Measurements from ENCODE around the gene COL6A1.

Gene COL6A1

DNA sequence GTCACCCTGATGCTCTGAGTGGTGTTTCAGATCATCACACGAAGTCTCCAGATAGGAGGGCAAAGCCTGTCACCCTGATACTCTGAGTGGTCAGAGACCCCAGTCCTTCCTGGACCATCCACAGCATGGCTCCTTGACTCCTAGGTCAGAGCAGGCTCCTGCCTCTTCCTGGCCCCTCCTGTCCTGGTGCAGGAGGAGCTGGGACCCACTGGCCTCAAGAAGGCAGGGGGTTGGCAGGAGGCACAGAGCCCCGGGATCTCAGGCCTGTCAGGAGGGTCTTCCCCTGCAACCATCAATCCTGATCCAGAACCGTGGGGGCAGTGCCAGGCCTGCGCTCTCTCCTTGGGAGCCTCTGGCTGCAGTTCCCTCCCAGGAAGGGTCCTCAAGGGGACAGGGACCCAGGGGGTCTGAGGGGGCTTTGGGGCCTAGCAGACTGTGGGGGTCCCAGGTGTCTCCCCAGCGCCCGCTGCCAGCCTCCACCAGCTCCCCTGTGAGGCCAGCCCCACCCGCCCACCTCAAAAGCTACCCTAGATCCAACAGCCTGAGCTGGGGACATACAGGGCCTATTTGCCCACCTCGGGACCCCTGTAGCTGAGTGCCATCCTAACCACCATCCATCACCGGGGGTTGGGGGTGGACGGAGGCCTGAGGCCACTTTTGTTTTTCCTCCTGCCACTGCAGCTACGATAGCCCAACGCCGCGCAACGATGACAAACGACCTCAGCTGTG, 27.5 kb downstream of the COL6A1 start:
- DNase-seq = no peak

DNA sequence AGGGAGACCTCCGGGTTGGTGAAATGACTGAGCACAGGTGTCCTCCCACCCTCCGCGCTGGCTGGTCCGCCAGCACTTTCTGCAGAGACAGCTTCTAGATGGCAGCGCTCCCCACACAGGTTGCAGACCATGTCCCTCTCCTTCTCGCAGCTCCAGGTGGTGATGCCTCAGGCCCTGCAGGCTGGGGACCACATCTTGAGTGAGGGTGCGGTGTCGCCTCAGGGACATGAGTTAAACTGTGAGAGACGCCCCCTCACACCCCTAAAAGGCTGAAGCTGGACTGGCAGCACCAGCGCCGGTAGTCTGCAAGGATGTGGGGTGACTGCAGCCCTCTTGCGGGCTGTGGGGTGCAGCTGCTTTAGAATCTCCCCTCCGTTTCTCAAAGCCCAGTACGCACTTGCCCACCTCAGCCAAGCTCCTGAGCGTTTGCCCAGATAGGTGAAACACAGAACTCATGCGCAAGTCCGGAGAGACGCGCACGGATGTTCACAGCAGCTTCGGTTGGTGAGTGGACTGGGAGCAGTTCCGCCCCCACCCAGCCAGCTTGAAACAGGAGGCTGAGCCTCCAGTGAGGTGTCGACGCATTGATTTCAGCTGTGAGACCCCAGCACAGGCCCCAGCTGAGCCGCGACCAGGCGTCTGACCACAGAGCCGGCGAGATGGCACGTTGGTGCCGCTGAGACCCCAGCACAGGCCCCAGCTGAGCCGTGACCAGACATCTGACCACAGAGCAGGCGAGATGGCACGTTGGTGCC, 28.6 kb downstream of the COL6A1 start:
- no peak for DNase-seq

DNA sequence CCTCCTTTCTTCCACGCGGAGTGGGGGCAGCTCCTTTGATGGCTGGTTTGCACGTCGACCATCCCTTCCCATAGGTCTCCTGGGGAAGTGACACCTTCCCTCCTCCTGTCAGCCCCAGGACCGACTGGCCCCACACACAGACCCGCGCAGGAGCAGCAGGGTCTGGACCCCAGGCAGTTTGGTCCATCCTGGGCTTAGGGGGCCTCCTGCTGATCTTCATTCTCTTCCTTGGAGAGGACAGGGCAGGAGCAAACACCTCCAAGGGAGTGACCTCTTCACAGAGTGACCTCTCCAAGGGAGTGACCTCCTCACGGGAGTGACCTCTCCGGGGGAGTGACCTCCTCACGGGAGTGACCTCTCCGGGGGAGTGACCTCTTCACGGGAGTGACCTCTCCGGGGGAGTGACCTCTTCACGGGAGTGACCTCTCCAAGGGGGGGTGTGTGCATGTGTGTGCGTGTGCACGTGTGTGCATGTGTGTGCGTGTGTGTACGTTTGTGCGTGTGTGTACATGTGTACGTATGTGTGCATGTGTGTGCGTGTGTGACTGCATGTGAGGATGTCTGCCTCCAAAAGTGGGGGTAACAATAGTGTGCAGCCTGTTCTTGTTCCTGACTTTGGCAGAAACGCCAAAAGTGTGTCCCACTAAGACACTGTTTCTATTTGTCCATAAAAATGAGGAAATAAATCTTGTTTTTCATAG, 29.8 kb downstream of the COL6A1 start:
- no peak for DNase-seq

DNA sequence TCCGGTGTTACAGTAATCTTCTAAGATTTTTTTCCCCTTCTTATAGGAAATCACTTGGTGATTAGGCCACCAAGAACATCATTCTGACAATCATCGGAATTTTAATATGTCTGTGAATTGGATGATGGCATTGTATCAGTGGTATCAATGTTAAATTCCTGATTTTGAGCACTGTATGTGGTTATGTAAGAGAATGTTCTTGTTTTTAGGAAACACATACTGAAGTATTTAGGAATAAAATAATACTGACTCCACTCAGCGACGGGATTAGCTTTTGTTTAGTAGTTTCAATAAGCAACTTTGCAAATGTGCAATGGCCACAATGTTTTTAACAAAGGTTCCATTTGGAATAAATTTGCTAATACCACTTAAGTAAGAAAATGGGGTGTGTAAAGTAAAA, 30.6 kb downstream of the COL6A1 start:
- DNase-seq = no peak

DNA sequence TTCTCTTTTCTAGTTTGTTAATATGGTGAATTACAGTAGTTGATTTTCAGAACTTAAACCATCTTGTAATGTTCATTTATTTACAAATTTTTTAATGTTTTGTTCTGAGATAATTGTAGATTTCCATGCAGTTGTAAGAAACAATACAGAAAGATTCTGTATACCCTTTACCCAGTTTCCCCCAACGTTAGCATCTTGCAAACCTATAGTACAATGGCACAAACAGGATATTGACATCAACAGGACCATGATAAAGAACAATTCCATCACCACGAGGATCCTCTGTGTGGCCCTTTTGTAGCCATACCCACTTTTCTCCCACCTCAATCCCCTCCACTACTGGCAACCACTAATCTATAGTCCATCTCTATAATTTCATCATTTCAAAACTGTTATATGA, 33.3 kb downstream of the COL6A1 start:
- no peak for DNase-seq

DNA sequence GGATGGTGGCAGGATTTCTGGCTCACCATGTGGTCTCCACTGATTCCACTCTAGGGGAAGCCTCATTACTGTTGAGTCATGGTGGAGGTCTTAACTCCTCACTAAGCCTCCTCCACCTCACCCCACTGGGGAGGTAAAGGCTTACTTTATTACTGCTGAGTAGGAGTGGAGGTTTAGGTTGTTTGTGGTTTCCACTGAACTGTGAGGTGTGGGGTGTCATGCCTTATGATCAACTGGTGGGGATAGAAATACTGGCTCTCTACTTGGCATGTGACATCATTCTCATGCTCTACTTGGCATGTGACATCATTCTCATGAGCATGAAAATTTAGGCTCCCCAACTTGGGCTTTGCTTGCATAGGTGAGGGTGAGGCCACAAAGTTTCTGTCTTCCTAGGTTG, 35.6 kb downstream of the COL6A1 start:
- no peak for DNase-seq

DNA sequence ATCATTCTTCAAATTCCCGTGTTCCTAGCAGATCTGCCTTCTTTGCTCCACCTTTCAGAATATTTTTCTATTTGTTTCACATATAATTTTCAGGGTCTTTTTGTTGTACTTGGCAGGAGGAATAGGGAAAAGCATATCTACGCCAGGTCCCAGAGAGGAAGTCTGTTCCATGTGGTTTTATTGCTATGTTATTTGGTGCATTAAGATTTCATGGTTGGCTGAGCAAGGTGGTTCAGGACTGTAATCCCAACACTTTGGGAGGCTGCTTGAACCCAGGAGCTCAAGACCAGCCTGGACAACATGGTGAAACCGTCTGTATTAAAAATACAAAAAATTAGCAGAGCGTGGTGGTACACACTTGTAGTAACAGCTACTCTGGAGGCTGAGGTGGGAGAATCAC, 36.1 kb downstream of the COL6A1 start:
- no peak for DNase-seq

DNA sequence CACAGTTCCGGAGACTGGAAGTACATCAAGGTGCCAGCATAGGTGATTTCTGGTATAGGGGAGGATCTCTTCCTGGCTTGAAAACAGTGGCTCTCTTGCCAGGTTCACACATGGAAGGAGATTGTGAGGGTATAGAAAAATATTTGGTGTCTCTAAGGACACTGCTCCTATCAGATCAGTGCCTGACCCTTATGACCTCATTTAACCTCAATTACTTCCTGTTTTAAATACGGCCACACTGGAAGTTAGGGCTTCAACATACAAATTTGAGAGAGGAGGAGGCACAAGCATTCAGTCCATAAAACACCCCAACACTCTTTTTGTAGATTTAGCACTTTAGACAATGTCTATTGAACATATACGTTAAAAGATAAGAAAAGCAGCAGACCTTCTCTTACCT, 37.0 kb downstream of the COL6A1 start:
- no peak for DNase-seq

DNA sequence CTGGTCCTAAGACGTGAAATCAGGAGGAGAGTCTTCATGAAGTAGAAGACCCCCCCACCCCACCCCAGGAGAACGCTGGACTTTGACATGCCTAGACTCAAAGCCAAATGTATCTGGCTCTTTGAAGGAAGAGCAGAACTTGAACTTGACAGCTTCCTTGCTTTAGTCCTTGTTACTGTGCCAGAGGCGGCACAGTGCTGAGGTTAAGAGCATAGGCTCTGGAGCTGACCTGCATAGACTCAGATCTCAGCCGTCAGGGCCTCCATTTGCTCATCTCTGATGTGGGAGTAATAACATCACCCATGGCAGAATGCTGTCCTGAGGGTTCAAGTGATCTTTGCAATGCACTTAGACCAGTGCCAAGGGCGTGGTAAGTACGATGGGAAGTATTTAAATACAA, 39.0 kb downstream of the COL6A1 start:
- no peak for DNase-seq

DNA sequence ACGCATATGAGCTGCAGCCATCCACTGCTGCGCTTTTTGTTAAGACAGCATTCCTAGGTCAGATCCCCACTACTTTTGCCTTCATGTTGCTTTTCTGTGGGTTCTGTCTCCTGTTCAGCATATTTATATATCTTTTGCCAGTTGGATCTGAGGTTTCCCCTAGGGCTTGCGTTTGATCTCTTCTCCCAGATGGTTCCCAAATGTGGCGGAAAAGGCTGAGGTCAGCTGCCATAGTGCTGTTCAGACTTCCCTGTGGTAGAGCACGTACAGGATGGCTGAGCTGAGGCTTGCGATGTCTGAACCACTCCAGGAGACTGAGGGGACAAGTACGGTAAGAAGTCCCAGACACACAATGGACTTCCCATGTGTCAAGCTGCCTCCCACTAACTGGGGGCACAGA, 39.8 kb downstream of the COL6A1 start:
- no peak for DNase-seq

DNA sequence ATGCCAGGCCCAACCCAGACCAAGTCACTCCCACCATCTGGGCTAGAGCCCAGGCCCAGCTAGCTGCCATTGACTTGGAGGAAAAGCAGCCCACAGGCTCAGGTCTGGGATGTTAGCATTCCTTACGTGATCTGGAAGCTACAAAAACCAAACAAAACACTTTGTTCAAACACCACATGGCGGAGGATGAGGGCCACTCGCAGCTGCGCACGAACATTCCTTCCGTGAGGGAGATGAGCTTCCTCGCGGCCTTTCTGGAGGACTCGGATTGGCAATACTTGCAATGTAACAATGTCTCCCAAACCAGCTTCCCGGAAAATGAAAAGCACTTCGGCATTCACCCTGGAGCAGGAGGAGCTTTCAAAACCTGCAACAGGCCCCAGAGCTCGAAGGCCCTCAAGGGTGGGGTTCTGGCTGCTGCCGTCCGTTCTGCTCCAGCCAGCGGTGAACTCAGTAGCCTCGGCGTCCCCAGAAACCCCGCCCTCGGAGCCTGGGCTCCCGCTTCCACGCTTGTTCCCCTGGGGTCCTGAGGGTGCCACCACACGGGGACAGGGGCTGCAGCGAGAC, 40.5 kb downstream of the COL6A1 start:
- no peak for DNase-seq

DNA sequence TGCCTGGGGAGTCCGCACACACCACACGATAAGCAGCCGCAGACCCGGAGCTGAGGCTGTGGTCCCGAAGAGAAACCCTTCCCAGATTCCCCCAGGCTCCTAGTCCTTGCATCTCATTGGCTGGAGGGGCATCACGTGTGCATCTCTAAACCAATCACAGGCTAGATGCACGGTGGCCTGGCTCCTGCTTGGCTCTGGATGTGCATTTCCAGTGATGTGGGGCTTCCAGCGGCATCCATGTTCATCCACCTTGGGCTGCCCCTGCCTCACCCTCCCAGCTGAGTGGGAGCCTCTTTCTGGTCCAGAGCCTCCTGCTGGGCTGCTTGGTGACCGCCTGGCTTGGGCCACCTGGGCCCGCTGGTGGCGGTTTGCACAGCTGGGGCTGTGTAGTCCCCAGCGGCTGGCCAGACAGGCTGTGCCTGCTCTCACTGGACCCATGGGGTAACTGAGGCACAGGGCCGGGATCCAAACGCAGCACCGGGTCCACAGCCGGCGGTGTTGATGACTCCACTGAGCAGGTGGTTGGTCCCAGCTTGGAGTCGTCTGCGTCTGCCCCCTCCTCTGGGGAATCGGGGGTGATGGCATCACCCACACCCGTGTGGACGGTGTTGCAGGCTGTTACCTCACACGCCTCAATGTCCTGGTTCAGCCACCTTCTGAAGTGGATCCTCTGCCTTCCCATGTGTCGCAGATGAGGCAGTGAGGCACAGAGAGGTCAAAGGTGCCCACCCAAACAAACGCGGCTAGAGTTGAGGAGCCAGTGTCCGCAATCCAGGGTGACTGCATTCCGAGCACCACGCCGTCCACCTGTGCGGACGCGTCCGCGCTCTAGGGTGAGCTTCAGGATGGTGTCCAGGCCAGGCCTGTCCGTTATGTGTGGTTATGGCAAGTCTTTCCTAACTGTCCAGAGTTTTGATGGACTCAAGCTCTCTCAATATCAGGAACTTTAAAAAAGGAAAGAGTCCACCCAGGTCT, 41.3 kb downstream of the COL6A1 start:
- DNase-seq = no peak

DNA sequence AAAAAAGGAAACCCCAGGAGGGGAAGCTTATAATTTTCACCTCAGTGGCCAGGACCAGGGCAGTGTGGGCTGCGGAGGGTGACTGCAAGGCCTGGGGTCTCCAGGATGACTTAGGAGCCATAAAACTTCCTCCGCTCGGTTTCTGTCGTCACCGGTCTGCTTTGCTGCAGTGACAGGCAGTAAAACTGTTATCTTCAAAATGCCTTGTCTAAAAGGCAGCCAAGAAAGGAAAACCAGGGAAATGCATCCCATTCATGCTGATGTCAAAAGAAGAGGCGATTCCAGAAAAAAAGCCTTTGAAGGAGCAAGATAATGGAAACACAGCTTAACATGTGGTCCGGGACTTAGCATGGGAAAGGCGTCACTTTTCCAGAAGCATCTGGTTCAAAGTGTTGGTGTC, 42.0 kb downstream of the COL6A1 start:
- DNase-seq = no peak

DNA sequence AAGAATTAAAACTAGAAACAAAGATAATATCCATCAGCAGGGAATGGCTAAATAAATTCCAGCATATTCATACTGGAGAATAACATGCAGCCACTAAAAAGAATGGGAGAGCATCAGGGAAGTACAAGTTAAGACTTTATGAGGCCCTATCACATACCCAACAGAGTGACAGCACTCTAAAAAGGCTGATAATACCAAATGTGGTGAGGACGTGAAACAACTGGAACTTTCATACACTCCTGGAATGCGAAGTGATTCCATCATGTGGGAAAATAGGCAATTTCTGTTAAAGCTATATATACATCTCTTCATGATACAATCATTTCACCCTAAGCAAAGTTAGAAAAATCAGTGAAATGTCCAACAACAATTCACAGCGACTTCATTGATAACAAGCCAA, 42.6 kb downstream of the COL6A1 start:
- no peak for DNase-seq

DNA sequence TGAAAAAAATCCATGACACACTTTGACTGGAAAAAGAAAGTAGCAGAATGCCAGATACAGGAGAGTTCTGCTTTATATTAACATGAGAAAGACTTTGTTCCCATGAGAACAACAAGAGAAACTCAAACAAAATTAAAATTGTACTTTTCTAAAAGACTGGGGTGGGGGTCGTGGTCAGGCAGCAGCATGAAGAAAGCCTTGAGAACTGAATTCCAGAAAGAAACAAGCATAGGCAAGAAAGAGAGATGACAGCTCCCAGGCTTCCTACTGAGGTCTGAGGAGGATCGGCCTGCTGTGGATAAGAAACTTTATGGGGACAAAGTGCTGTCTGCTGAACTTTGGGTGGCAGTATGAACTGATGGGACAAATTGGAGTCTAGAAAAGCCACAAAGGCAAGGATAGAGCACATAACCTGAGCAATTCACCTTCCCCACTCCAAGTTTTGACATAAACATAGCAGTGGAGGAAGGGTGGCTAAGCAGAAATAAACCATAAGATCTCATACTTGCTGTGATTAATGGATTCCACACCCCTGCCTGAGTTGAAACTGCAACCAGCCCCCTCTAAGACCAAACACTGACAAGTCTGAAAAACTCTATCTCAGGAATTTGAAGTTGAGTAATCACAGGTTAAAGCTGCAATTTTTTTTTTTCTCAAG, 43.7 kb downstream of the COL6A1 start:
- no peak for DNase-seq

DNA sequence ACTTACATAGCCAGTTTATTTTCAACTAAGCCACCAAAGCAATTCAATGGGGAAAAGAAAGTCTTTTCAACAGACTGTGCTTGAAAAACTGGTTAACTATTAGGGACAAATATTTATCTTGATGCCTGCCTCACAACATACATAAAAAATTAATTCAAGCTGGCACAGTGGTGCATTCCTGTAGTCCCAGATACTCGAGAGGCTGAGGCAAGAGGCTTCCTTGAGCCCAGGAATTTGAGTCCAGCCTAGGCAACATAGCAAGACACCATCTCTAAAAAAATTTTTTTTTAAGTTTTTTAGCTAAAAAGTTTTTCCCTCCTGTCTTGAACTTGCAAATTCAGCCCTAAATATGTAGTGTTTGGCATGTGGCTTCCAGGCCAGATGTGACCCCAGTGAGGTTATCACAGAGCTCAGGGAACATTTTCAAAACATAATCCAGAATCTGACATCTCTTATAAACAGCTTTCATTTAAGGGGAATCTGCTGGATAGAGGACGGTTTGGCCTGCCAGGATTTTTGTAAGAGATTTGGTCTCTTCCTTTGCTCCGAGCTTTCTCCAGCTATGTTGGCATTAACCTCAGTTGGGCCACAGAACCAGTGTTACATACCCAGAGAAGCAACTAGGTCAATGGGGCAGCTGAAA, 46.4 kb downstream of the COL6A1 start:
- DNase-seq = no peak

DNA sequence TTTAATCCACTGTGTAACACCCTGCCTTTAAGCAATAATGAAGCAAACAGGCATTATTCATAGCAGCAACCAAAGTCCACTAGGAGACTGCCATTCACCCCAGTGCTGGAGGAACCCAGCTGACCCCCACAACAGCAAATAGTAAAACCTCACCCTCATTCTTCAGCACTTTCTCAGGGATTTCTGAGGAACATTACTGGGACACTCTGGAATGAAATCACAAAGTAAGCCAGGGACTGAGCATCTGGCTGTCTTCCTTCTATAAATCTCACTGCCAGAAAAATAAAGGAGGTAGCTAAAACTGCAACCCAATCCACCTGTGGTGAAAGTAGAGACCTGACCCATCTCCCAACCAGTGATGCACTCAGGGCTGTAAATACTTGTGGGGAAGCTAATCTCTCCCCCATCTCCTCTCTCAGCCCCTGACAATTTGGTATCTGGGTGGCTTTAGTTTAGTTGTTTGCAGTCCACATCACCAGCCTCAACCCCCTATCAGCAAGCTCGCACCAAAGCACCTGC, 47.1 kb downstream of the COL6A1 start:
- no peak for DNase-seq

DNA sequence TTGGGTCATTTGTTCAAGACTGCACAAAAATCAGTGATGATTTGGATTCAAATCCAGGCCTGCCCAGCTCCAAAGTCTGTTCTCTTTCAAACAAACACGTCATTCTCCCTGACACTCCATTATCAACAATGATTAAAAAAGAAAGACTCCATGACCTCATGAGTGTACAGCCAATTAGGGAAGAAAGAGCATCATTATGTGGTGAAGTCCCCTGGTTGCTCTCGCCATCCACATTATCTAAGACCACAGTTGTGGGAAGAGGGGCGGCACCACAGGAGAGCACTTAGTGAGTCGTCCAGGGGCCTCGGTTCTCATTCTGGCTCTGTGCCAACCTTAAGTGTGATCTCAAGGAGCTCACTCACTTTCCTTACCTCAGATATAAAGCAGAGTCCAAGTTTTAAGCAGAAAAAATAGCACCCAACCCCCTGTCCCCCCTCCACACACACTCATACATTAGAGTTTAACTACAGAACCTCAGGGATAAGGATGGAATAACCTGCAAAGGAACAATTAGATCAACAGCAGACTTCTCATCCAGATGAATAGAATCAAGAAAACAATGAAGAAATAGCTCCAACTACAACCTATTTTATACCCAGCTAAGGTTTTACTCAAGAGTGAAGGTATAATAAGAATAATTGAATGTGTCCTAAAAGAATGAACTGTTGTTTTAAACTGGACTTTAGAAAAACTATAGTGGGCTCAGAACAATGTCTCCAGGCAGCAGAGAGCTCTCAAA, 47.8 kb downstream of the COL6A1 start:
- no peak for DNase-seq

DNA sequence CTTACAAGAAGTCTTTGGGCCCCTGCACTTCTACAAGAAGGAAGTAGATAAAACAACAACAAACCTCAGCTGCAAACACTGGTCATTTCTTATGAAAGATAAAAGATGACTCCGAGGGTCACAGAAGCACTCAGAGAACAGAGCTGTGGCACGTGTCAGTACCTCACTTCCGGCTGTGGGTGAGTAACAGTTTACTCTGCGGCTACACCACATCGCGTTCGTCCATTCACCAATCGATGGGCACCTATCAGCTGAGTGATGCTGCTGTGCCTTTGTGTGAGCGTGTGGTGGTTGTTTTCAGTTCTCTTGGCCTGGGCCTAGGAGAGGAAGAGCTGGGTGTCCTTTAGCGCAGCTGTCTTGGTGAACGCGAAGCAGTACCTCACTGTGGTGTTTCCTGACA, 49.9 kb downstream of the COL6A1 start:
- no peak for DNase-seq

DNA sequence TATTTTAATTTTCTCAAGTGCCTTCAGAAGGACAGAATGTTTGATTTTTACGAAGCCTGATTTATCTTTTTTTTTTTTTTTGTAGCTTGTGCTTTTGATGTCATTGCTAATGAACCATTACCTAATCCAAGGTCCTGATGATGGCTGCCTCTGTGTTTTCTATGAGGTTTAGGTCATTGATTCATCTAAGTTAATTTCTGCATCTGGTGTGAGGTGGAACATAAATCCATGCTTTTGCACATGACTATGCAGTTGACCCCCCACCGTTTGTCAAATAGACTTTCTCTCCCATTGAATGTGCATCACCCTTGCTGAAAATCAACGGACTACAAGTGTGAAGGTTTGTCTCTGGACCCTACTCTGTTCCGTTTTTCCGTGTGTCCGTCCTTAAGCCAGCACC, 50.5 kb downstream of the COL6A1 start:
- no peak for DNase-seq
